Gastroesophageal sphincter (tissue), 3 donors: ENCODE measurements around the gene VPS36.

Experiments
- CTCF ChIP-seq, 4 experiments: fragments of 200-600 bp in 2 of 4; fragments of 450-650 bp in 2 of 4; sonication (generic) in 1 of 4; IDR thresholded peaks; one replicate each; pipeline ENCODE4 v1.5.1; 2017 to 2019; ENCODE audit warnings: antibody characterized with exemption in 4 of 4, mild to moderate bottlenecking in 2 of 4, moderate library complexity in 2 of 4
- POLR2A ChIP-seq, 2 donors: fragments of 450-650 bp; IDR thresholded peaks; one replicate each; pipeline ENCODE4 v1.6.1; 2017; ENCODE audit warnings: antibody characterized with exemption in 2 of 2, mild to moderate bottlenecking in 2 of 2, moderate library complexity in 1 of 2

- no peak for TF ChIP-seq CTCF (IDR thresholded peaks at IDR 0.05)
- TF ChIP-seq POLR2A (IDR thresholded peaks at IDR 0.05), result no peak
Measured at GRCh38 chr13:52455677-52456041, 5.2 kb upstream of the VPS36 start.
